SK-N-SH (cell line): ENCODE data around the gene NFIA. TPM values are rescaled to one million over a fixed set of nuclear protein-coding genes. Genes with fewer than 3 reads are reported as not detected.

Experiments
- CTCF ChIA-PET: fragments of 300-600, 350-600 bp; formaldehyde crosslinking; extraction: SDS; loops from one replicate; lab custom pipeline; 2021; lab: Yijun Ruan, JAX
- POLR2A ChIA-PET: fragments of 350-600 bp; sonication (Branson Sonifier 250); formaldehyde crosslinking; extraction: SDS; loops from one replicate; lab custom pipeline; 2020; ENCODE audit warnings: antibody characterized with exemption, inconsistent platforms; lab: Yijun Ruan, JAX
- DNase-seq: peaks from one replicate; pipeline ENCODE4 v3.0.0; 2012
- H2AFZ ChIP-seq: fragments of 200-600 bp; sonication (generic); 2 replicates; pipeline ENCODE4 v1.8.1; 2016; ENCODE audit warnings: antibody characterized with exemption, mild to moderate bottlenecking, low read depth
- H3F3A ChIP-seq: fragments of 200-600 bp; sonication (generic); replicated peaks from 2 replicates; pipeline ENCODE3; 2016; ENCODE audit warnings: antibody characterized with exemption, mild to moderate bottlenecking; ENCODE audit not compliant: insufficient read depth
- H3K27ac ChIP-seq, 2 experiments: fragments of 200-500 bp in 1 of 2; fragments of 200-600 bp in 1 of 2; sonication (Bioruptor generic) in 1 of 2; sonication (generic), shearing (Covaris generic) in 1 of 2; 2 replicates each; pipeline versions ENCODE4 v1.5.1 to v1.6.1; 2014 to 2016; ENCODE audit warnings: low read depth in 2 of 2, inconsistent platforms in 1 of 2, low read length in 1 of 2, mild to moderate bottlenecking in 1 of 2, mixed read lengths in 1 of 2
- H3K27me3 ChIP-seq: fragments of 200-600 bp; sonication (generic), shearing (Covaris generic); 2 replicates; pipeline ENCODE4 v1.6.1; 2016; ENCODE audit warnings: mixed run types; ENCODE audit not compliant: insufficient read depth
- H3K36me3 ChIP-seq, 2 experiments: fragments of 200-500 bp in 1 of 2; fragments of 200-600 bp in 1 of 2; sonication (Bioruptor generic) in 1 of 2; sonication (generic) in 1 of 2; replicated peaks in 1 of 2; 2 replicates each; pipeline versions ENCODE3 to v1.5.1; 2014 to 2016; ENCODE audit warnings: low read length in 1 of 2, mild to moderate bottlenecking in 1 of 2; ENCODE audit not compliant: insufficient read depth in 2 of 2, control insufficient read depth in 1 of 2
- H3K4me1 ChIP-seq, 2 experiments: fragments of 200-500 bp in 1 of 2; fragments of 200-600 bp in 1 of 2; sonication (Bioruptor generic) in 1 of 2; sonication (generic), shearing (Covaris generic) in 1 of 2; 2 replicates each; pipeline versions ENCODE4 v1.5.1 to v1.6.1; 2014 to 2016; ENCODE audit warnings: low read depth in 1 of 2, low read length in 1 of 2, mixed run types in 1 of 2; ENCODE audit not compliant: insufficient read depth in 2 of 2, control insufficient read depth in 1 of 2
- H3K4me2 ChIP-seq: fragments of 200-600 bp; sonication (generic), shearing (Covaris generic); 2 replicates; pipeline ENCODE4 v1.6.1; 2017; ENCODE audit warnings: mixed run types
- H3K4me3 ChIP-seq, 2 experiments: fragments of 200-500 bp in 1 of 2; fragments of 200-600 bp in 1 of 2; sonication (Bioruptor generic) in 1 of 2; sonication (generic), shearing (Covaris generic) in 1 of 2; 2 replicates each; pipeline versions ENCODE4 v1.5.1 to v1.8.1; 2014 to 2016; ENCODE audit warnings: low read depth in 2 of 2, inconsistent platforms in 1 of 2, low read length in 1 of 2, mild to moderate bottlenecking in 1 of 2, mixed read lengths in 1 of 2, moderate library complexity in 1 of 2
- H3K79me2 ChIP-seq: fragments of 200-600 bp; sonication (generic); 2 replicates; pipeline ENCODE4 v1.8.1; 2017; ENCODE audit warnings: mild to moderate bottlenecking; ENCODE audit not compliant: insufficient read depth
- H3K9ac ChIP-seq: fragments of 200-600 bp; sonication (generic); 2 replicates; pipeline ENCODE4 v1.6.1; 2017; ENCODE audit warnings: mixed run types
- H3K9me2 ChIP-seq: fragments of 200-600 bp; sonication (generic); 2 replicates; pipeline ENCODE4 v1.6.1; 2017; ENCODE audit warnings: mixed run types
- H3K9me3 ChIP-seq: fragments of 200-600 bp; sonication (generic); 2 replicates; pipeline ENCODE4 v1.6.1; 2017; ENCODE audit warnings: mixed run types, mild to moderate bottlenecking, moderate library complexity
- H4K20me1 ChIP-seq: fragments of 200-600 bp; sonication (generic); 2 replicates; pipeline ENCODE4 v1.6.1; 2017; ENCODE audit warnings: mild to moderate bottlenecking, mixed run types; ENCODE audit not compliant: insufficient read depth
- EP300 ChIP-seq, 2 experiments: IDR thresholded peaks; 2 replicates each; pipeline versions ENCODE4 v1.4.0 to v1.6.1; 2012; ENCODE audit warnings: borderline replicate concordance in 1 of 2, low read depth in 1 of 2, low read length in 1 of 2
- FOXJ3 ChIP-seq: sonication (generic); formaldehyde crosslinking; IDR thresholded peaks from 2 replicates; pipeline ENCODE4 v1.5.1; 2020; ENCODE audit warnings: mild to moderate bottlenecking, missing genetic modification reagents
- FOXM1 ChIP-seq: IDR thresholded peaks from 2 replicates; pipeline ENCODE4 v1.4.0; 2012; ENCODE audit warnings: low read depth, mild to moderate bottlenecking
- GATA2 ChIP-seq: sonication (generic); formaldehyde crosslinking; IDR thresholded peaks from 2 replicates; pipeline ENCODE4 v1.5.0; 2020; ENCODE audit warnings: mild to moderate bottlenecking, missing genetic modification reagents
- MAX ChIP-seq: IDR thresholded peaks from 2 replicates; pipeline ENCODE4 v1.4.0; 2012; ENCODE audit warnings: low read depth
- NFIC ChIP-seq: IDR thresholded peaks from 2 replicates; pipeline ENCODE4 v1.4.0; 2012; ENCODE audit warnings: borderline replicate concordance
- POLR2AphosphoS5 ChIP-seq: IDR thresholded peaks from 2 replicates; pipeline ENCODE4 v1.6.1; 2012; ENCODE audit warnings: low read depth, low read length
- RCOR1 ChIP-seq: fragments of 150-350 bp; IDR thresholded peaks from 2 replicates; pipeline ENCODE4 v1.6.1; 2017; ENCODE audit warnings: antibody characterized with exemption, low read length
- RFX5 ChIP-seq: IDR thresholded peaks from 2 replicates; pipeline ENCODE4 v1.6.1; 2012; ENCODE audit warnings: mild to moderate bottlenecking, improper control_type of control experiment, low read length
- TAF1 ChIP-seq: IDR thresholded peaks from 2 replicates; pipeline ENCODE4 v1.6.1; 2012; ENCODE audit warnings: low read depth, mild to moderate bottlenecking, low read length, moderate library complexity, borderline replicate concordance
- YY1 ChIP-seq: IDR thresholded peaks from 2 replicates; pipeline ENCODE4 v1.4.0; 2012; ENCODE audit warnings: low read depth, mild to moderate bottlenecking
- ZBTB33 ChIP-seq: IDR thresholded peaks from 2 replicates; pipeline ENCODE4 v1.4.0; 2012; ENCODE audit warnings: low read depth, borderline replicate concordance
- WGBS: methylation state at CpG from one replicate; pipeline ENCODE4 v1.1.6; 2017; ENCODE audit warnings: low lambda C conversion rate; 5-methylcytosine and 5-hydroxymethylcytosine counted together
- polyA plus RNA-seq, 3 experiments: library from polyadenylated mRNA; depleted of rRNA; stranded (reverse); fragments of >200 nt; gene quantifications; 2 replicates each; pipeline ENCODE4 v1.2.3, GENCODE V29; 2012
- TF ChIP-seq, protein P1 (sequence below): IDR thresholded peaks from 2 replicates; pipeline ENCODE4 v1.4.0; 2012; ENCODE audit warnings: low read depth, borderline replicate concordance

Gene NFIA
- polyA plus RNA-seq, 1 of the 3 experiments (the other 2 are of a cell fraction): 3.3 TPM

GRCh38 chr1:61090546-61091202 lies 8.3 kb downstream of the NFIA start:
- TF ChIP-seq RFX5 (no peak), FOXJ3 (no peak), RCOR1 (no peak), ZBTB33 (no peak), YY1 (no peak), POLR2AphosphoS5 (no peak), TAF1 (no peak), EP300 (IDR thresholded peaks at IDR 0.05; ENCODE audit: borderline replicate concordance in 1 of 2, low read depth in 1 of 2, low read length in 1 of 2) (no peak), FOXM1 (no peak), NFIC (no peak)
- peaks cover 22 to 32% of the 10 kb centered on the region in 2 experiments for H3K36me3 ChIP-seq
- H3K9ac ChIP-seq: no peak overlapping the region
- no peak for DNase-seq
- H3K4me3 ChIP-seq: no peak overlapping the region
- no peaks in the 10 kb centered on the region for H3K27me3 ChIP-seq
- no peak overlapping the region for H3K27ac ChIP-seq
- H3K4me2 ChIP-seq: no peak overlapping the region
- peaks cover 3 to 15% of the 10 kb centered on the region in 2 experiments; a peak in 3 of 4 replicates for H3K4me1 ChIP-seq
- H3K9me3 ChIP-seq: no peaks in the 10 kb centered on the region
- peaks cover 50% of the 10 kb centered on the region for H3K79me2 ChIP-seq
- ChIA-PET POLR2A (no interaction called here), CTCF (no interaction called here)
- H3F3A ChIP-seq: peaks cover 5% of the 10 kb centered on the region
- 96% methylated on average over 9 of the region's 9 CpGs for WGBS
- no peaks in the 10 kb centered on the region for H3K9me2 ChIP-seq
- H2AFZ ChIP-seq: no peak overlapping the region
- no peaks in the 10 kb centered on the region for H4K20me1 ChIP-seq

DNA sequence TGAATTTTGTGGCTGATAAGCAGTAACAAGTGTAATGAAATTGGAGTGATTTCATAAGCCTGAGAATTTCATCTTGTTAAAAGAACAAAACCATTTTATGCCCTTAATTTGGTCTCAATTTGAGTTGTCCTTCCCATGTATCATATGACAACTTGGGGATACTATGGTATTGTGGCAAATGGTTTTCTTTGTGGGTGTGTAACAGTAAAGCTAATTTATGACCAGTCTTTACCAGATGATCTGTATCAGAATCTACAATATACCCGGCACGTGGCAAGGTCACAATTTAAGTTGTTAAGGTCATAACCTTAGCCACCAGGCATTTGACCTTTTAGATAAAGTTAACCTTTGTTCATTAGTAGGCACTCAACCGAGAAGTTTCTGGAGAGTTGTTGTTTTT lies 9.1 kb downstream of the NFIA start:
- H3K27ac ChIP-seq: no peak overlapping the region
- CTCF ChIA-PET: no interaction called here
- H3F3A ChIP-seq: no peaks in the 10 kb centered on the region
- H3K9me2 ChIP-seq: no peaks in the 10 kb centered on the region
- TF ChIP-seq MAX: no peak
- TF ChIP-seq RCOR1: no peak
- TF ChIP-seq ZBTB33: no peak
- TF ChIP-seq, protein P1, sequence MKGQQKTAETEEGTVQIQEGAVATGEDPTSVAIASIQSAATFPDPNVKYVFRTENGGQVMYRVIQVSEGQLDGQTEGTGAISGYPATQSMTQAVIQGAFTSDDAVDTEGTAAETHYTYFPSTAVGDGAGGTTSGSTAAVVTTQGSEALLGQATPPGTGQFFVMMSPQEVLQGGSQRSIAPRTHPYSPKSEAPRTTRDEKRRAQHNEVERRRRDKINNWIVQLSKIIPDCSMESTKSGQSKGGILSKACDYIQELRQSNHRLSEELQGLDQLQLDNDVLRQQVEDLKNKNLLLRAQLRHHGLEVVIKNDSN: no peak
- no peak for TF ChIP-seq GATA2
- H3K4me1 ChIP-seq: peaks cover 3 to 15% of the 10 kb centered on the region in 2 experiments; a peak in 3 of 4 replicates
- 94% methylated on average over 3 of the region's 3 CpGs for WGBS
- H3K4me2 ChIP-seq: no peak overlapping the region
- H3K27me3 ChIP-seq: no peaks in the 10 kb centered on the region
- no peaks in the 10 kb centered on the region for H3K9me3 ChIP-seq
- peaks cover 22 to 32% of the 10 kb centered on the region in 2 experiments for H3K36me3 ChIP-seq
- H3K9ac ChIP-seq: no peak overlapping the region
- no peak overlapping the region for H3K4me3 ChIP-seq
- H2AFZ ChIP-seq: no peak overlapping the region
- peaks cover 47% of the 10 kb centered on the region for H3K79me2 ChIP-seq
- DNase-seq: no peak
- POLR2A ChIA-PET: no interaction called here
- no peaks in the 10 kb centered on the region for H4K20me1 ChIP-seq
